Measurements from ENCODE around the gene DDR1.

DDR1 gene

GRCh38 chr6:30914854-30915590 is 30.7 kb downstream of the DDR1 start:
- Histone ChIP-seq H3K9ac (ENCODE audit: low read length) (peak overlapping the region; percentile 77), H2AFZ (ENCODE audit: low read depth, low read length, severe bottlenecking) (peak overlapping the region; percentile 50), H3K9me2 (replicated peaks; ENCODE audit: insufficient read depth, low read length) (no peaks in the 10 kb centered on the region), H3K4me3 (ENCODE audit: insufficient read depth, low read length, poor library complexity, severe bottlenecking) (peak overlapping the region; percentile 71), H3K27ac (ENCODE audit: low read depth, low read length) (peak overlapping the region; percentile 55), H3K9me3 (ENCODE audit: insufficient read depth, low read length) (no peaks in the 10 kb centered on the region), H3K36me3 (ENCODE audit: low read length) (peaks cover 4% of the 10 kb centered on the region; the same call in 1 of the 2 replicates), H4K20me1 (ENCODE audit: low read depth, low read length) (no peaks in the 10 kb centered on the region), H3K4me2 (ENCODE audit: low read depth, low read length, poor library complexity, severe bottlenecking) (peak overlapping the region; percentile 81), H3K79me2 (ENCODE audit: insufficient read depth, low read length) (0 out of 2 replicates have a peak, but pooled peaks cover 6% of the 10 kb centered on the region), H3F3A (ENCODE audit: insufficient read depth) (peaks cover 8% of the 10 kb centered on the region), H3K27me3 (ENCODE audit: low read length) (no peaks in the 10 kb centered on the region)
- TF ChIP-seq CTCF (IDR thresholded peaks at IDR 0.05; ENCODE audit: insufficient read depth, low read length, poor library complexity, severe bottlenecking) (no peak), EZH2phosphoT487 (conservative IDR thresholded peaks at IDR 0.05; ENCODE audit: low read length) (no peak)

DNA sequence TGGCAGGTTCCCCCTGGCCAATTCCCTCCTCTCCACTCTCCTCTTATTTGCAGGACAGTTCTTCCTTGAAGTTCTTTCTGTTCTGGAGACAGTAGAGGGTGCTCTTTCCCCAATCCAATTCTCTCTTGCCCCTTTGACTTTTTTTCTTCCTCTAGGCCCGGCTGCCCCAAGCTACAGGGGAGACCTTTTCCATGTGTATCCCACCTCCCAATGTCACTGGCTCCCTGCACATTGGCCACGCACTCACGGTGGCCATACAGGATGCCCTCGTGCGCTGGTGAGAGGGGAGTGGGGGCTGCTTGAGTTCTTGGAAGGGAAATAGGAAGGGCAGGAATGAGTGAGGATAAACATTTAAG is 31.2 kb downstream of the DDR1 start:
- Histone ChIP-seq H3K9me3 (ENCODE audit: insufficient read depth, low read length) (no peaks in the 10 kb centered on the region), H3K9me2 (replicated peaks; ENCODE audit: insufficient read depth, low read length) (no peaks in the 10 kb centered on the region), H2AFZ (ENCODE audit: low read depth, low read length, severe bottlenecking) (no peak overlapping the region), H3K9ac (ENCODE audit: low read length) (peak overlapping the region; percentile 77; the same call in 1 of the 2 replicates), H3K4me3 (ENCODE audit: insufficient read depth, low read length, poor library complexity, severe bottlenecking) (no peak overlapping the region), H3K4me2 (ENCODE audit: low read depth, low read length, poor library complexity, severe bottlenecking) (peak overlapping the region; percentile 81), H4K20me1 (ENCODE audit: low read depth, low read length) (no peaks in the 10 kb centered on the region), H3K27ac (ENCODE audit: low read depth, low read length) (no peak overlapping the region), H3K27me3 (ENCODE audit: low read length) (no peaks in the 10 kb centered on the region), H3K36me3 (ENCODE audit: low read length) (peaks cover 4% of the 10 kb centered on the region; the same call in 1 of the 2 replicates), H3F3A (ENCODE audit: insufficient read depth) (peaks cover 8% of the 10 kb centered on the region), H3K79me2 (ENCODE audit: insufficient read depth, low read length) (0 out of 2 replicates have a peak, but pooled peaks cover 5% of the 10 kb centered on the region)
- no peak for TF ChIP-seq EZH2phosphoT487 (conservative IDR thresholded peaks at IDR 0.05; ENCODE audit: low read length)
- TF ChIP-seq CTCF (IDR thresholded peaks at IDR 0.05; ENCODE audit: insufficient read depth, low read length, poor library complexity, severe bottlenecking): peak; percentile 83

DNA sequence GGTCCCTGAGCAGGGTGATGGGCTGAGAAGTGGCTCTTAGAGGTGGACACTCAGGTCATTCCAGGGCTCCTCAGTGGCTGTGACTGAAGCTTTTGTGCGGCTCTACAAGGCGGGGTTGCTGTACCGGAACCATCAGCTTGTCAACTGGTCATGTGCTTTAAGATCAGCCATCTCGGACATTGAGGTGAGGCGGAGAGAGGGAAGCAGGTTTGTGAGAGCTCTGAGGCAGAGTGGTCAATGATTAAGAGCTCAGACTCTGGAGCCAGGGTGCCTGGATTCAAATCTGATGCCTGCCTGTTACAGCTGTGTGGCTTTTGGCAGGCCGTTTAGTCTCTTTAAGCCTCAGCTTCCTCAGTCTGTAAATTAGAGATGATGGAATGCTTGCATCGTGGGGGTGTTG is 32.7 kb downstream of the DDR1 start:
- no peak overlapping the region for H3K4me3 ChIP-seq (ENCODE audit: insufficient read depth, low read length, poor library complexity, severe bottlenecking)
- no peaks in the 10 kb centered on the region for H3K9me2 ChIP-seq (replicated peaks; ENCODE audit: insufficient read depth, low read length)
- TF ChIP-seq EZH2phosphoT487 (conservative IDR thresholded peaks at IDR 0.05; ENCODE audit: low read length): no peak
- no peak for TF ChIP-seq CTCF (IDR thresholded peaks at IDR 0.05; ENCODE audit: insufficient read depth, low read length, poor library complexity, severe bottlenecking)
- no peaks in the 10 kb centered on the region for H3K9me3 ChIP-seq (ENCODE audit: insufficient read depth, low read length)
- no peaks in the 10 kb centered on the region for H4K20me1 ChIP-seq (ENCODE audit: low read depth, low read length)
- H3K4me2 ChIP-seq (ENCODE audit: low read depth, low read length, poor library complexity, severe bottlenecking): no peak overlapping the region
- no peak overlapping the region for H2AFZ ChIP-seq (ENCODE audit: low read depth, low read length, severe bottlenecking)
- no peak overlapping the region for H3K9ac ChIP-seq (ENCODE audit: low read length)
- H3F3A ChIP-seq (ENCODE audit: insufficient read depth): peaks cover 8% of the 10 kb centered on the region
- peaks cover 8% of the 10 kb centered on the region; the same call in 1 of the 2 replicates for H3K36me3 ChIP-seq (ENCODE audit: low read length)
- no peaks in the 10 kb centered on the region for H3K27me3 ChIP-seq (ENCODE audit: low read length)
- no peak overlapping the region for H3K27ac ChIP-seq (ENCODE audit: low read depth, low read length)
- H3K79me2 ChIP-seq (ENCODE audit: insufficient read depth, low read length): 0 out of 2 replicates have a peak, but pooled peaks cover 5% of the 10 kb centered on the region
